ENCODE results near the gene CCDC170.
A peak's percentile ranks its signal among the peaks of the same experiment; 100 is the strongest.
"Not testable (repeated sequence)": the region's sequence is repeated elsewhere in the genome, so short reads cannot be mapped to it uniquely, and the experiment has no call there.

The CCDC170 gene, protein sequence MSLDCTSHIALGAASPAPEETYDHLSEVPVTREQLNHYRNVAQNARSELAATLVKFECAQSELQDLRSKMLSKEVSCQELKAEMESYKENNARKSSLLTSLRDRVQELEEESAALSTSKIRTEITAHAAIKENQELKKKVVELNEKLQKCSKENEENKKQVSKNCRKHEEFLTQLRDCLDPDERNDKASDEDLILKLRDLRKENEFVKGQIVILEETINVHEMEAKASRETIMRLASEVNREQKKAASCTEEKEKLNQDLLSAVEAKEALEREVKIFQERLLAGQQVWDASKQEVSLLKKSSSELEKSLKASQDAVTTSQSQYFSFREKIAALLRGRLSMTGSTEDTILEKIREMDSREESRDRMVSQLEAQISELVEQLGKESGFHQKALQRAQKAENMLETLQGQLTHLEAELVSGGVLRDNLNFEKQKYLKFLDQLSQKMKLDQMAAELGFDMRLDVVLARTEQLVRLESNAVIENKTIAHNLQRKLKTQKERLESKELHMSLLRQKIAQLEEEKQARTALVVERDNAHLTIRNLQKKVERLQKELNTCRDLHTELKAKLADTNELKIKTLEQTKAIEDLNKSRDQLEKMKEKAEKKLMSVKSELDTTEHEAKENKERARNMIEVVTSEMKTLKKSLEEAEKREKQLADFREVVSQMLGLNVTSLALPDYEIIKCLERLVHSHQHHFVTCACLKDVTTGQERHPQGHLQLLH

DNA sequence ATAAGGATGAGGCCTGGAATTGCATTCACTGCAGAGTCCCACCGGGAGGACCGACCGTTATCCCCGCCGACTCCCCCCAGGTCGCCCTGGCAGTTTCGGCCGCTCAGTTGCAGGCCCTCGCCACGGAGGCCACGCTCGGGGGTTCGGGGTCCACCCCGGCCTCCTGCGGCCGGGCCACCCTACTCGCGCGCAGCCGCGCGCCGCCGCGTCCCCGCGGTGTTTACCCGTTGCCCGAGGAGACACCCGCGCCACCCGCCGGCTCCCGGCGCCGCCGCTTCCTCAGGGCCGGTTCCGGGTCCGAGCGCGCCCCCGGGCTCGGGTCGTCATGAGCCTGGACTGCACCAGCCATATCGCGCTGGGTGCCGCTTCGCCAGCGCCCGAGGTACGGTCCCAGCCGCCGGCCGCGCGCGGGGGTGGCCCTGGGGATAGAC is at the start of gene CCDC170:
TSS of gene CCDC170 (plus strand) at position 214 of the 431 bp plus-strand sequence. CDS start at position 326, 112 bp downstream.
- DNase-seq: peak; percentile 51
- in situ Hi-C loops (cut with HindIII; ENCODE audit: low pct_ligation_motif_present, low pct_unique_long_range_greater_than_20kb, low sequenced_read_pairs): no loop called here

DNA sequence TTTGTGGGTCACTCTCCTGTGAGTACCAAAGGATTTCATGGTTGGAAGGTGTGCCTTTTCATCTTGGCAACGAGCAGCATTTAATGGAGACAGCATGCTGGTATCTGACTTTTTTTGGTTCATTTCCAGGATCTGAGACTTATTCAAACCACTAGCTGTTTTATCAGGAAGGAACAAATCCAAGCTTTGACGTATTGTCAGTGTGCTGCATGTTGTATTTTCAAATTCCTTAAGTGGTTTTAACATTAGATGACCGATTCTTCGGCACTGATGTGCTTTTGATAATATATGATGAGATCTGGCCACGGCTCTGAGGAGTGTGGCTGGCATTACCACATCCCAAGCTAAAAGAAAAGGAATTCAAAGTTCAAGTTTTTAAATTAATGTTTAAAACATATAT is 48.3 kb upstream of the CCDC170 start:
- in situ Hi-C loops (cut with HindIII; ENCODE audit: low pct_ligation_motif_present, low pct_unique_long_range_greater_than_20kb, low sequenced_read_pairs): no loop called here
- no peak for DNase-seq

DNA sequence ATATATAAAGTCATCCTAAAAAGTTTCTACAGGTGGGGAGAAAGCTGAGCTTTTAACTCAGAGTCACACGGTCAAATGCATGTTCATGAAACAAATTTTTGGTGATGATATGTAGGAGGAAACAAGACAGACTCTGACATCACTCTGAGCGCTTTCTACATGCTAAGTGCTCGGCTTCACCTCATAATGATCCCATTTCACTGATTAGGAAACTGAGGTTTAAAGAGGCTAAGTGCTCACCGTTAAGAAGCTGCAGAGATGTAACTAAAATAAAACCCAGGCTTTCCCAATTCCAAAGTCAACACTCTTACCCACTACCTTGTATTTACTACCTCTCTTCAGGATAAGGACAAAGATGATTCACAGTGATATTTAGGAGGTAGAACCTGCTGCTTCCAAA is 46.6 kb upstream of the CCDC170 start:
- DNase-seq: no peak
- in situ Hi-C loops (cut with HindIII; ENCODE audit: low pct_ligation_motif_present, low pct_unique_long_range_greater_than_20kb, low sequenced_read_pairs): no loop called here

DNA sequence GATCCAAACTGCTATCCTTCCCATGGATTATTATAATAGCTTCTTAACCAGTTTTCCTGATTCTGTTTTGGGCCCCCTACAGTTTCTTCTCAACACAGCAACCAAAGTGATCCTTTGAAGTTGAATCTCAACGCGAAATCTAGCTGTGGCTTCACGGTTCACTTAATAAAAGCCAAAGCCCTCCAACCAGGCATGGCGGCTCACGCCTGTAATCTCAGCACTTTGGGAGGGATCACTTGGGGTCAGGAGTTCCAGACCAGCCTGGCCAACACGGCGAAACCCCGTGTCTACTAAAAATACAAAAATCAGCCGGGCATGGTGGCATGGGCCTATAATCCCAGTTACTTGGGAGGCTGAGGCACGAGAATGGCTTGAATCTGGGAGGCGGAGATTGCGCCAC is 45.2 kb upstream of the CCDC170 start:
- in situ Hi-C loops (cut with HindIII; ENCODE audit: low pct_ligation_motif_present, low pct_unique_long_range_greater_than_20kb, low sequenced_read_pairs): no loop called here
- no peak for DNase-seq

DNA sequence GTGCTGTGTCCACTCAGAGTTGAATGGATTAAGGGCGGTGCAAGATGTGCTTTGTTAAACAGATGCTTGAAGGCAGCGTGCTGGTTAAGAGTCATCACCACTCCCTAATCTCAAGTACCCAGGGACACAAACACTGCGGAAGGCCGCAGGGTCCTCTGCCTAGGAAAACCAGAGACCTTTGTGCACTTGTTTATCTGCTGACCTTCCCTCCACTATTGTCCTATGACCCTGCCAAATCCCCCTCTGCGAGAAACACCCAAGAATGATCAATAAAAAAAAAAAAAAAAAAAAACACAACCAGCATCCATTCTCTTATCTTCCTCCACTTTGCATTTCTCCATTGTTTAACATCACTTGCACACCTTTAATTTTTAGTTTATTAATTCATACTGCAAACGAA is 42.9 kb upstream of the CCDC170 start:
- DNase-seq; in situ Hi-C loops (cut with HindIII; ENCODE audit: low pct_ligation_motif_present, low pct_unique_long_range_greater_than_20kb, low sequenced_read_pairs): not testable (repeated sequence)

DNA sequence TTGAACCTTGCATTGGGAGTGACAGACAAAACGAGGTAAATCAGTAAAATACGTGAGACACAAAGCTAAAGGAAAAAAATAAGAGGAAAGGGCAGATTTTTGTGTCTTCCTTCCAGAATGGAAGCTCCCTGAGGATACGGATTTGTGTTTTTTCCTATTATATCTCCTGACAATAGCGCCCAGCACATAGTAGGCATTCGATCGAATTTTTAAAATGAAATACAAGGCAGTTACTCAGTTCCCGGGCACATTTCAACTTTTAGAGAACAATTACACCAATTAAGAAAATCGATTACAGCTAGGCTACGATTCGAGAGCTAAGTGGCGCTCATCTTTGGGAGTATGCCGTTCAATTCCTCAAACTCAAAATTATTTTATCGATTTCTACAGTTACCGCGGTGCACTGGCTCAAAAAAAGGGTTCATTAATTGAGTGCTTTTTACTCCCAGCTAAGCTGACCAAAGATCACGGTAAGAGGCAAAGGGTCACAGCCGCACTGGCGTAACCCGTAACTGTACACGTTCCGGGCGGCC is 42.3 kb upstream of the CCDC170 start:
- in situ Hi-C loops (cut with HindIII; ENCODE audit: low pct_ligation_motif_present, low pct_unique_long_range_greater_than_20kb, low sequenced_read_pairs): no loop called here
- no peak for DNase-seq

DNA sequence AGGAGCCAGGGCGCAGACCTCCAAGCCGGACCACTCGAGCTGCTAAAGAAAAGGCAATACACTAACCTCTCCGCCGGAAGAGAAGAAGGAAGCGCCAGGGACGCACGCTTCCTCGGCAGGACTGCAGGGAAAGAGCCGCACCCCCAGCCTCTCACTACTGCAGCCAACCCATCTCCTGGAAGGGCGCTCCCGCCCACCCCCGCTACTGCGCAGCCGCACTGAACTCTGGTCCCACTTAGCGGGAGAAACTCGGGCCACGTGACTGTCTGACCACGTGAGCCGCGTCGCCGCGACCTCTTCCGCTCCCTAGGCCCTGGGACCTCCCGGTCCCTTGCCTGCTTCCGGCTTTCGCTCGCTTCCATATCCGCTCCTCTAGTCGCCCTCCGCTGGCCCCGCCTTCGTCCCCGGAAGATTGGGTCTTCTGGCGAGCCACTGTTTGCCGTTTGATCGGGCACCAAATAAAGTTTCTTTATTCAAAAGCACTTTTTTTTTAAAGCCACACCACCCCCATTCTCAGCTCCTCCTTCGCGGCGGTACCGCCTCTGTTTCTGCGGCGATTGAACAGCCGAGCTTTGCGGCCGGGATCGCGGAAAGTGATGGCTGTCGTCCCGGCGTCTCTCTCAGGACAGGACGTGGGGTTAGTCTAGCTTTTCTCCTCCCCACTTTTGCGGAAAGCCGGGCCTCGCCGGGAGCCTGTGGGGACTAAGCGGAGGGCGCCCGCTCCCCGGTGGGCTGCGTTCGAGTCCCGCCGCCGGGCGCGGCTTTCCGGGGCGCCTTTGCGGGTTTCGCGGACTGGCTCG is 41.7 kb upstream of the CCDC170 start, which contains the start of gene RMND1:
TSS of gene RMND1 (minus strand) at position 177 of the 800 bp plus-strand sequence. CDS start 6,315 bp downstream, outside the sequence.
- in situ Hi-C loops (cut with HindIII; ENCODE audit: low pct_ligation_motif_present, low pct_unique_long_range_greater_than_20kb, low sequenced_read_pairs): no loop called here
- DNase-seq: peak; percentile 99

DNA sequence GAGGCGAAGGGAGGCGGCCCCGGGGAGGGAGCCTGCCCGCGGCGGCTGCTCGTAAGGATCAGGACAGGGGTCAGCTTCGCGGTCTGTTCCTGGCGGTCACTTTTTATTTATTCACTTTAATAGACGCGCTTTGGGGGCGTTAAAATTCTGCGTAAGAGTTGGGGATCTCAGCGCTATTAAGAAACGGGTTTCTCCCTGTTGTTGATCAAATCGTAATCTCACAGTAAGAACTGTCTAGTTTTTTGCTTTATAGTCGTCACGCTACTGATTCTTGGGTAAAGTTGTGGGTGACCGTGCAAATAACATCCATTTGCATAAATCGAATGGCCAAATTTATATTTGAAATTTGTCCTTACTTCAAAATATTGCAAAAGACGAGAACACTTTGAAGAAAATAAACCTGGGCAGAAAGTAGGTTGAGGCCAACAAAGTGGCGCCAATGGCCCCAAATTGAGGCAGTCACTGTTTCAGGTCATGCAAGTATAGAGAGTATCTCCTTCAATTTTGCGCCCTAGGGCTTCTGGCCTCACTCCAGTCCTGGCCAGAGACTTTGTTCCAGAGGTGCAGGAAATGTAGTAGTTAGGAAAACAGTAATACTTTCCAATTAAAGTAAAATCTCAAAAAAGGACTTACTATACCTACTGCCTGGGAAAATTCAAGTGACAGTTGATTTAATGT is 40.9 kb upstream of the CCDC170 start:
- in situ Hi-C loops (cut with HindIII; ENCODE audit: low pct_ligation_motif_present, low pct_unique_long_range_greater_than_20kb, low sequenced_read_pairs): no loop called here
- no peak for DNase-seq

DNA sequence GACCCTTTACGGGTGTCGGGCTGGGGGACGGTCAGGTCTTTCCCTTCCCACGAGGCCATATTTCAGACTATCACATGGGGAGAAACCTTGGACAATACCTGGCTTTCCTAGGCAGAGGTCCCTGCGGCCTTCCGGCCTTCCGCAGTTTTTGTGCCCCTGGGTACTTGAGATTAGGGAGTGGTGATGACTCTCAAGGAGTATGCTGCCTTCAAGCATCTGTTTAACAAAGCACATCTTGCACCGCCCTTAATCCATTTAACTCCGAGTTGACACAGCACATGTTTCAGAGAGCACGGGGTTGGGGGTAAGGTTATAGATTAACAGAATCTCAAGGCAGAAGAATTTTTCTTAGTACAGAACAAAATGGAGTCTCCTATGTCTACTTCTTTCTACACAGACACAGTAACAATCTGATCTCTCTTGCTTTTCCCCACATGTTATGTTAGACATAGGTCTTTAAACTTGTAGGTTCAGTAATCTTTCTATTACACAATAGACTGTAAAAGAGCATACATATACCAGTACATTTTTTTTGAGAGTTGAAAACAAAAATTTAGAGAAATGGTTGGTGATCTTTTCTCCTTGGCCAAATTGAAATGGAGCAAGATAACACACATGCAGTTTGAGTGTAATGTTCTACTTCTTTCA is 37.9 kb upstream of the CCDC170 start:
- DNase-seq; in situ Hi-C loops (cut with HindIII; ENCODE audit: low pct_ligation_motif_present, low pct_unique_long_range_greater_than_20kb, low sequenced_read_pairs): not testable (repeated sequence)

DNA sequence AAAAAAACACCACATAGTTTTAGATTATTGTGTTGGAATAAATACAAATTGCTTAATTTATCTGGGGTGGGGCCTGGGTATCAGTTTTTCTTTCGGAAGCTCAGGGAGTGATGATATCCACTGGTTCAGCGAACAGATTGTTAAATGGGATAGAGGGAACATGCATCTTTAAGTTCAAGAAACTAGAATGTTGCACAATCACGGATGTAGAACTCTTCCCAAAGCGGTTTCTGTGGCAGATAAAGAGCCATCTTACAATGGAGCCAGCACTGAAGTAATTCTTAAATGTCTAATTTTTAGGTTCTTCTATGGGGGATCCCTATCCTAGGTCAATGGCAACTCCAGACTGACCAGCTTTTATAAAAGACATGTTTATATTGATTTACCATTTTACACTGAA is 32.1 kb upstream of the CCDC170 start:
- in situ Hi-C loops (cut with HindIII; ENCODE audit: low pct_ligation_motif_present, low pct_unique_long_range_greater_than_20kb, low sequenced_read_pairs): no loop called here

DNA sequence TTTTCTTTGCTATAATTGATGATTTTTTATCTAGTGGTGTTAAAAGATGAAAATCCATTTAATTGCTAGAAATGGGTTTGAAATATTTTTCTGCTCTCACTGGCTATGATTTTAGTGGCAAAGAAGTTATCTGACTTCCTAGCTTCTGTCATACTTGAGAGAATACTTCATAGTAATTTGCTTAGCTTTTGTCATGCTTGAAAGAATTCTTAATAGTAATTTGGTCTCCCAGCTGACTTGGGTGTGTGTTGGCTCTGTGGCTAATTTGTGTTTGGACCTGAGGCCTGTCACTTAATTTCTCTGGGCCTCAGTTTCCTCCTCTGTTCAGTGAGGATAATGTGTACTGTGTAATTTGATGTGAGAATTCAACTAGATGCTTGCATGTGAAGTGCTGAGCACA is 29.1 kb upstream of the CCDC170 start:
- no peak for DNase-seq
- in situ Hi-C loops (cut with HindIII; ENCODE audit: low pct_ligation_motif_present, low pct_unique_long_range_greater_than_20kb, low sequenced_read_pairs): no loop called here

More for the DNA sequence above, 32.1 kb upstream of the CCDC170 start:
- DNase-seq: no peak

DNA sequence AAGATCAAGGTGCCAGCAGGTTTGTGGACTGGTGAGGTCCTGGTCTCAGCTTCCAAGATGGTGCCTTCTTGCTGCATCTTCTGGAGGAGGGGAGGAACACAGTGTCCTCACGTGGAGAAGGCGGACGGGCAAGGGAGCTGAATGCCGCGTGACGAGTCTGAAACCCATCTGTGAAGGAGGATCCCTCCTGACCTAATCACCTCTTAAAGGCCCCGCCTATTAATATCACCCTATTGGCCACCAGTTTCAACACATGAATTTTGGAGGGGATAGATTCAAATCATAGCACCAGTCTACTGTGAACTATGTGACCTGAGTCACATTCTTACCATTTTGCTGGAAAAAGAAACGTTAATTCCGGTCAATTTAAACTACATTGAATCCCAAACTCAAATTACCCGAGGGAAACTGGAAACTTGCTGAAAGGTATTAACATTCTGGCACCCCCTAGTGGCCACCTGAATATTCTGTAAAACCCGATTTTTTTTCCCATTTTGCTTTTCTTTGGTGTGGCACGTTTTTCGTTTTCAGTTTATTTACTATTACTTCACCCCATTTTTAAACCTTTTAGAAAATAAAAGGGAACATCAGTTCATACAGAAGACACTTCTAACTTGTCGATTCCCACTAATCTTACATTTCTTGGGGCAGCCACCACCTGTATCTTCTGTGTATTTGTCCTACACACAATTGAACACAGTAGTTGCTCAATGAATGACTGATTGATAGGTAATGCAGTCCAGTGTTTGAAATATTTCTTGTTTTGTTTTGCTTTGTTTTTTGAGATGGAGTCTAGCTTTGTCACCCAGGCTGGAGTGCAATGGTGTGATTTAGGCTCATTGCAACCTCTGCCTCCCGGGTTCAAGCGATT is 17.9 kb upstream of the CCDC170 start:
- in situ Hi-C loops (cut with HindIII; ENCODE audit: low pct_ligation_motif_present, low pct_unique_long_range_greater_than_20kb, low sequenced_read_pairs): no loop called here
- peak; percentile 55 for DNase-seq

DNA sequence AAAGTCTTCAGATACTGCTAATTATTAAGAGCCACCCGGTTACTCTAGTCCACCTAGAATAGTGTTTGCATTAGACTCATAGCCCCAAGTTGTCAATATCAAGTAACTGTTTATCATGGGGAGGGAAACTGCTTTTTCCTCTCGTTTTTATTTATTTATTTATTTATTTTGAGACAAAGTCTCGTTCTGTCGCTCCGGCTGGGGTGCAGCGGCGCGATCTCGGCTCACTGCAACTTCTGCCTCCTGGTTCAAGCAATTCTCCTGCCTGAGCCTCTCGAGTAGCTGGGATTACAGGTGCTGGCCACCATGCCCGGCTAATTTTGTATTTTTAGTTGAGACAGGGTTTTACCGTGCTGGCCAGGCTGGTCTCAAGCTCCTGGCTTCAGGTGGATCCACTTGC is 16.1 kb upstream of the CCDC170 start:
- DNase-seq: no peak
- in situ Hi-C loops (cut with HindIII; ENCODE audit: low pct_ligation_motif_present, low pct_unique_long_range_greater_than_20kb, low sequenced_read_pairs): no loop called here

DNA sequence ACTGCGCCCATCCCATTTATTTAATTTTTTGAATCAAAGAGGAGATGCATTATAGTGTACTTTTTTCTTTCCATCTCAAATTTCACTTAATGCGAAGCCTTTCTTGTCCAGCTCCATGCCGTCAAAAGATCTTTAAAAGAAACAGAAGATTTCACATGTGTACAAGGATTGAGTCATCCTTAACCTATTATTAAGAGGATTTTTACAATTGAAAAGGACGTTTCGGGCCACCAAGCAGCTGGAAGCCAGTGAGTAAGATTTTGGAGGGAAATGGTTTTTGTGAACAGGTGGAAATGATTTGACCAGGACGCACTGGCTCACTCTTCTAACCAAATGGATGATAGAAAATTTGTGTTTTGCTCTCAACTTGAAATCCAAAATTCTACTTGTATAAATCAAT is 15.1 kb upstream of the CCDC170 start:
- DNase-seq: no peak
- in situ Hi-C loops (cut with HindIII; ENCODE audit: low pct_ligation_motif_present, low pct_unique_long_range_greater_than_20kb, low sequenced_read_pairs): no loop called here

DNA sequence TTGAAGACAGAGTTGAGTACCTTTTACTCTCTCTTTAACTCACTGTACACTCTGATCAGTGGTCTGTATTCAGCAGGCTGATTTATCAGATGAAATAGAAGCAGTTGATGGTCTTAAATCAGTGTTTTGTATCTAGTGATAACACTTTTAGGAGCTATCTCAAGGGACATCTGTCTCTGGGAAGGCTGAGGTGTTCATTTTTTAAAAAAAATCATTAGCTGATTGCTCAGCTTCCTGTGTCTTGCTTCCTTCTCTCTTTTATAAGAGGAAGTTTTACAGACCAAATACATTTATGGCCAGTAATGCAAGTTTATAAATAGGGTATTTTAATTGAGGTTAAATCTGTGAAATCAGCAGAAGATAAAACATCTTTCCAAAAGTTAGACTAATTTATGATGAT is 12.0 kb upstream of the CCDC170 start:
- DNase-seq: no peak

DNA sequence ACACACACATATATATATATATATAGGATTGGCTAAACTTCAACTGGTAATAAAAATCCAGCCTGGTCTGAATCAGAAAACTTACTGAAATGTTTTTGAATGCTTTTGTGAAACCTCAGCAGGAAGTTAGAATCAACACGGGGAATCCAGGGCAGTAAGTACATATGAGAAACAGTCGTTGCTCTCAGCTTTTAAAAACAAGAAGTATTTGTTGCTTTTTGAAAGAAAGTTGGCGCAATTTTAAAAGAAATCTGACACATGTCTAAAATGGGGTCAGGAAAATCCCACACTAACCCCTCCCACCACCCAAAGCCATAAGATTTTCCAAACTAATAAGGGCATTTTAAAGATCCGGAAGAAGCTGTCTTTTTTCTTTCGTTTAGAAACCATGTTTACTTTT is 11.5 kb upstream of the CCDC170 start:
- in situ Hi-C loops (cut with HindIII; ENCODE audit: low pct_ligation_motif_present, low pct_unique_long_range_greater_than_20kb, low sequenced_read_pairs): no loop called here
- DNase-seq: no peak

More for the DNA sequence above, 12.0 kb upstream of the CCDC170 start:
- in situ Hi-C loops (cut with HindIII; ENCODE audit: low pct_ligation_motif_present, low pct_unique_long_range_greater_than_20kb, low sequenced_read_pairs): no loop called here

DNA sequence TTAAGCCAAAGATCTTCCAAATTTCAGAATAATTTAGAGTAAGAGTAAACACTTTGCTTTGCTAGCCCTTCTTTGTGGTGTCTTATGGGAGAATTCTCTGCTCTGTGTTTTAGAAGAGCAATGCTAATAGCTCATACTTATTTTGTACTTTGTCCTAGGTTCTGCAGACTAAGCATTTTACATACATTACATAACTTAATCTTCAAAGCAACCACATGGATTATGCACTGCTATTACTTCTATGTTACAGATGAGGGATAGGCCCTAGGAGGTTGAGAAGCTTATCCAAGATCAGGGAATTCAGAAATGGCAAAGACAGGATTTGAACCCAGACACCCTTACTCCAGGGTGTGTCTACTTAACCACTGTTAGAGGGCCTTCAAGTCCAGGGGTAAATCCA is 9.8 kb upstream of the CCDC170 start:
- DNase-seq: no peak
- in situ Hi-C loops (cut with HindIII; ENCODE audit: low pct_ligation_motif_present, low pct_unique_long_range_greater_than_20kb, low sequenced_read_pairs): no loop called here

Measured in ACHN (cell line).